HG03103 (cell line): ENCODE measurements around the gene KIR2DL1.
"Not testable (repeated sequence)": the region's sequence is repeated elsewhere in the genome, so short reads cannot be mapped to it uniquely, and the experiment has no call there.

ENCODE experiments used
- ATAC-seq: cut with Tn5 transposase; IDR thresholded peaks from one replicate; pipeline ENCODE4 v1.9.1; 2021; ENCODE audit warnings: low read depth; ENCODE audit not compliant: unreplicated experiment

The KIR2DL1 gene

DNA sequence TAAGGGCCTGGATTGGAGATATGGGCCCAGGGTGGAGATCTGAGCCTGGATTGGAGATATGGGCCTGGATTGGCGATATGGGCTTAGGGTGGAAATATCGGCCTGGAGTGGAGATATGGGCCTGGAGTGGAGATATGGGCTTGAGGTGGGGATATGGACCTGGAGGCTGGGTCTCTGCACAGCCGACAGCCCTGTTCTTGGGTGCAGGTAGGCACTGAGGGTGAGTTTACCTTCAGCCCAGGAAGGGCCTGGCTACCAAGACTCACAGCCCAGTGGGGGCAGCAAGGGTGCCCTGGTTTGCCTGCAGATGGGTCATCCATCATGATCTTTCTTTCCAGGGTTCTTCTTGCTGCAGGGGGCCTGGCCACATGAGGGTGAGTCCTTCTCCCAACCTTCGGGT is 918 bp downstream of the KIR2DL1 start:
- not testable (repeated sequence) for ATAC-seq

DNA sequence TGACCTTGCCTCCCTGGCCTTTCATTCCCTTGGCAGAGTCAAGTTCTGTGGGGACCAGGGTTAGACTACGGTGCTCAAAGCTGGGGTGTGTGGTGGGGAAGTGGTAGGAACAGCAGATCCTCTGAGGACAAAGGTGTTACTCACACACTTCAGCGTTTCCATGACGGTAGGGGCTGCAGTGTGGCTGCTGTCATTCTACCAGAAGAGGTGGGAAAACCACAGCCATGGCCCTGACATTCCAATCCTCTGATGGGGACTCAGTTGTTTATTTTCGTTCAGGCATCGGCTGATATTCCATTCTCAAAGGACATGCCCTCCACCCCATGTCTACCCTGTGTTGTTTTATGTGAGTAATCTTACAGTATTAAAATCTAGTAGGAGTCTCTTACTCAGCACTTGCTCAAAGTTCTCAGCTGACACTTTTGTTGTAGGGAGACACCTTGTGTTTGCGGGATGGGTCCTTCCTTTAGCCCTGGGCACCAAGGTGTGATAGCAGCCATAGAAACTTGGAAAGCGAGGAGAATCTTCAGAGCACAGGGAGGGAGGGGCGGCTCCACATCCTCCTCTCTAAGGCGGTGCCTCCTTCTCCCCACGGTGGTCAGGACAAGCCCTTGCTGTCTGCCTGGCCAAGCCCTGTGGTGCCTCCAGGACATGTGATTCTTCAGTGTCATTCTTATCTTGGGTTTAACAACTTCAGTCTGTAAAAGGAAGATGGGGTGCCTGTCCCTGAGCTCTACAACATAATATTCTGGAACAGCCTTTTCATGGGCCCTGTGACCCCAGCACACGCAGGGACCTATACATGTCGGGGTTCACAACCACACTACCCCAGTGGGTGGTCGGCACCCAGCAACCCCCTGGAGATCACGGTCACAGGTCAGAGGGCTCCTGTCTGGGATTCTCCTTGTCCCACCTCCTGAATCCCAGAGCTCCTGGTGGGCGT is 1.7 kb downstream of the KIR2DL1 start:
- not testable (repeated sequence) for ATAC-seq

- not testable (repeated sequence) for ATAC-seq
Observed at GRCh38 chr19:54772666-54773065, 3.1 kb downstream of the KIR2DL1 start.

GRCh38 chr19:54775095-54775815 is 5.7 kb downstream of the KIR2DL1 start:
- ATAC-seq = not testable (repeated sequence)

- ATAC-seq = not testable (repeated sequence)
Observed at GRCh38 chr19:54775830-54776229, 6.2 kb downstream of the KIR2DL1 start.

GRCh38 chr19:54777851-54778250 is 8.3 kb downstream of the KIR2DL1 start:
- not testable (repeated sequence) for ATAC-seq

DNA sequence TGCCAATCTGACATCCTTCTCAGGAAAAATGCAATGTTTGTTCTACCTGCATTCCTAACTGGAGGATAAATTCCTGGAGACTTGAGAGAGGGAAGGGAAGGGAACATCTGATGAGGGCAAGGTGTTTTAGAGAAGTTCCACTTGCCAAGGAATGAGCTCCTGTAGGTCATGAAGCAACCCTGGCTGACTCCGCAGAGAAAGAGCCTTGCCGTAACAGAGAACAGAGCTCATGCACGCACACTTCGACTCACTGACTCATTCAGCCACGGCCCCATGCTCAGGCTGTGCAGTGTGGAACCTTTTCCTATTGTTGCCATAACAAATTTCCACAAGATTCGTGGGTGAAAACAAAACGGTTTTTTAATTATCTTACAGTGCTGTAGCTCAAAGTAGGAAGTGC is 9.3 kb downstream of the KIR2DL1 start:
- ATAC-seq = not testable (repeated sequence)

DNA sequence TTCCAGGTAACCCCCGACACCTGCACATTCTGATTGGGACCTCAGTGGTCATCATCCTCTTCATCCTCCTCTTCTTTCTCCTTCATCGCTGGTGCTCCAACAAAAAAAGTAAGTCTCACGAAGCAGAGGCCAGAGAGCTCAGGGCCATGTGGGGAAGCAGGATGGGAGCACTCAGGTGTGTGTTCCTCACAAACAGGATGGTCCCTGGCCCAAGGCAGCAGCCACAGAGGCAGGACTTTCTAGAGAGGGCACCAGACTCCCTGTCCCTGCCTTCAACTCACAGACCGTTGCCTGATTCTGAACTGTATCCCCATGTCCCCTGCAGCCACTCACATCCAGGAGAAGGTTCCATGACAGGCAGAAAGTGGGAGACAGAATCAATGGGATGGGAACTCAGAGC is 13.3 kb downstream of the KIR2DL1 start:
- ATAC-seq = not testable (repeated sequence)

- not testable (repeated sequence) for ATAC-seq
Observed at GRCh38 chr19:54786091-54786723, 16.6 kb downstream of the KIR2DL1 start.

DNA sequence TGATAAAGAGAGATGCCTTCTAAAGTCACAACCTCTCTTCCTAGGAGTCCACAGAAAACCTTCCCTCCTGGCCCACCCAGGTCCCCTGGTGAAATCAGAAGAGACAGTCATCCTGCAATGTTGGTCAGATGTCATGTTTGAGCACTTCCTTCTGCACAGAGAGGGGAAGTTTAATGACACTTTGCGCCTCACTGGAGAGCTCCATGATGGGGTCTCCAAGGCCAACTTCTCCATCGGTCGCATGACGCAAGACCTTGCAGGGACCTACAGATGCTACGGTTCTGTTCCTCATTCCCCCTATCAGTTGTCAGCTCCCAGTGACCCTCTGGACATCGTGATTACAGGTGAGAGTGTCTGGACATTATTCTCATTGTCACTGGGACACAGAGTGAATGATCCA is 18.6 kb downstream of the KIR2DL1 start:
- ATAC-seq = not testable (repeated sequence)

DNA sequence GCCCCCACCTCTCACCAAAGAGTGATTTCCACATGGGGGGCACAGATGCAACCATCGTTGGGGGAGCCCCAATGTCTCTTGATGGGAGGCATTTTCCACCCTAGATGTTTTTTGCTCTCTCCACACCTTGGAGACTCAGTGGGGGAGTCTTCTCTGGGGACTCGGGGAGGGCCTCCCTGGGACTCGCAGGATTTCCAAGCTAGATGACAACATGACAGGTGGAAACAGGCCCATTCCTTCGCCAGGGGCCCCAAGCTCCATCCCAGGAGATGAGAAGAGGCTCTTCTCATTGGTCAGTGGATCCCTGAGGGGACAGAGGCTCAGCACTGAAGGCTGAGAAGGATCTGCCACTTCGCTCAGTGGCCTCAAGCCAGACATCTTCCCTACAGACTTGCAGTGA is 21.1 kb downstream of the KIR2DL1 start:
- no peak for ATAC-seq

DNA sequence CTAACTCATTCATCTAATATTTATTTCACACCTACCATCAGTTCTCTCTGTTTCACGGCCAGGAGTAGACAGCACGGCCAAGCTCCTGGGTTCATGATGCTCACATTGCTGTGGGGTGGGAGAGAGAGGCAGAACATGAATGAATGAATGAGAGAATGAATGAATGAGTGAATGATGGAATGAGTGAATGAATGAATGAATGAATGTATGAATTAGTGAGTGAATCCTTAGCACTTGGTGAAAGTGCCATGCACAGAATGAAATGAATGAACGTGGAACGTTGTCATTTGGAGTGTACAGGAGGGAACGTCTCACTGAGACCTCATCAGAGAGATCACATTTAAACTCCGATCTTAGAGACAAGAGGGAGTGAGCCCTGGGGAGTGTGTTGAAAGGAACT is 21.9 kb downstream of the KIR2DL1 start:
- no peak for ATAC-seq

- no peak for ATAC-seq
Observed at GRCh38 chr19:54792814-54793213, 23.2 kb downstream of the KIR2DL1 start.

DNA sequence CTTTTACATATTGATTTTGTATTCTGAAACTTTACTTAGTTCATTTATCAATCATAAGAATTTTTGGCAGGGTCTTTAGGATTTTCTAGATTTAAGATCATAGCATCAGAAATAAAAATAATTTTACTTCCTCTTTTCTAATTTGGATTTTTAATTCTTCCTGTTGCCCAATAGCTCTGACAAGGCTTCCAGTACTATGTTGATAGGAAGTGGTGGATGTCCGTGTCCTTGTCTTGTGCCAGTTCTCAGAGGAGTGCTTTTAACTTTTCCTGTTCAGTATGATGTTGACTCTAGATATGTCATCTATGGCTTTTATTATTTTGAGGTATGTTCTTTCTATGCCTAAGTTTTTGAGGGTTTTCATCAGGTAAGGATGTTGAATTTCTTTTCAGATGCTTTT is 26.2 kb downstream of the KIR2DL1 start:
- no peak for ATAC-seq

DNA sequence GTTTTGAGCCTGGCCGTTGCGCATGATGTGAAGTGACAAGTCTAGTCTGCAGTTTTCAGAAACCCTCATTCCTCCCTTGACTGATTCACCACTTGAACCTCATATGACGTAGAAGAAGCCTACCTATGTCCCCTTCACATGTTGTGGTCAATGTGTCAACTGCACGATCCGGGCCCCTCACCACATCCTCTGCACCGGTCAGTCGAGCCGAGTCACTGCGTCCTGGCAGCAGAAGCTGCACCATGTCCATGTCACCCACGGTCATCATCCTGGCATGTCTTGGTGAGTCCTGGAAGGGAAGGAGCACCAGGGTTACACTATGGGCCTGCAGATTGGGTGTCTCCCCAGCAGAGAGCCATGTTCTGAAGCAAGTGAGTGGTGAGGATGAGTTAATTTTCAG is 33.8 kb downstream of the KIR2DL1 start, which contains the start of gene KIR2DL4:
KIR2DL4 (plus strand) TSS at position 201 of the 400 bp plus-strand sequence; CDS start at position 243, 42 bp downstream.
- ATAC-seq = no peak

DNA sequence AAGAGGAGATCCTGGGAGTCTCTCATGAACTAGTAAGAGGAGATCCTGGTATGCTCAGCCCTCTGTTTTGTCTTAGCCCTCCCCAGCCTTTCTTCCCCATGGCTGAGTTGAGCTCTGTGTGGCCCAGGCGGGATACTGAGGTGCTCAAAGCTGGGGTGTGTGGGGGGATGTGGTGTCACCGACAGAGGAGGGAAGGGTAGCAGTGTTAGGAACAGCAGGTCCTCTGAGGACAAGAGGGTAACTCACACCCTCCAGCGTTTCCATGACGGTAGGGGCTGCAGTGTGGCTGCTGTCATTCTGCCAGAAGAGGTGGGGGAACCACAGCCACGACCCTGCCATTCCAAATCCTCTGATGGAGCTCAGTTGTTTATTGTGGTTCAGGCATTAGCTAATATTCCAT is 34.5 kb downstream of the KIR2DL1 start:
- ATAC-seq = no peak

DNA sequence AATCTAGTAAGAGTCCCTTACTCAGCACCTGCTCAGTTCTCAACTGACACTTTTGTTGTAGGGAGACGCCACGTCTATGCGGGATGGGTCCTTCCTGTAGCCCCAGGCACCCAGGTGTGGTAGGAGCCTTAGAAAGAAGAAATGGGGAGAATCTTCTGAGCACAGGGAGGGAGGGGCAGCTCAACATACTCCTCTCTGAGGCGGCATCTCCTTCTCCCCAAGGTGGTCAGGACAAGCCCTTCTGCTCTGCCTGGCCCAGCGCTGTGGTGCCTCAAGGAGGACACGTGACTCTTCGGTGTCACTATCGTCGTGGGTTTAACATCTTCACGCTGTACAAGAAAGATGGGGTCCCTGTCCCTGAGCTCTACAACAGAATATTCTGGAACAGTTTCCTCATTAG is 35.0 kb downstream of the KIR2DL1 start:
- ATAC-seq = no peak

GRCh38 chr19:54805665-54806515 is 36.3 kb downstream of the KIR2DL1 start:
- no peak for ATAC-seq

- no peak for ATAC-seq
Observed at GRCh38 chr19:54806516-54806838, 36.9 kb downstream of the KIR2DL1 start.

- ATAC-seq = not testable (repeated sequence)
Observed at GRCh38 chr19:54814571-54814970, 45.0 kb downstream of the KIR2DL1 start.
